NCI-H446 (cell line): ENCODE data around the gene SYNJ1.
"Not testable (repeated sequence)": the region's sequence is repeated elsewhere in the genome, so short reads cannot be mapped to it uniquely, and the experiment has no call there.

Source experiments
- DNase-seq, 2 experiments: peaks; one replicate each; lab custom pipeline; 2025; lab: John Stamatoyannopoulos, UW

SYNJ1 gene

DNA sequence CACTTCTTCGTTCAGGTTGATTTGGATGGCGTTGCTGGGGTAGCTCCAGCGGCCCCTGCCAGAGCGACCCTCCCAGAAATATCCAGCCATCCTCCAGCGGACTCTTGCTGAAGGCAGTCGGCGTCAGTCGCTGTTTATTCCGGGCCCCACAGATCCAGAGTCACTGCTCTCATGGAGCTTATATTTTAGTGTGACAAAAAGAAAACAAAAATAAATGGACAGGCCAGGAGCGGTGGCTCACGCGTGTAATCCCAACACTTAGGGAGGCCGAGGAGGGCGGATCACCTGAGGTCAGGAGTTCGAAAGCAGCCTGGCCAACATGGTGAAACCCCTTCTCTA lies 114.8 kb downstream of the SYNJ1 start:
- DNase-seq, result no peak

- DNase-seq, result peak; percentile 63 to 89
These were observed 115.5 kb downstream of the SYNJ1 start, which contains the start of gene CFAP298 for GRCh38 chr21:32612075-32612998. CFAP298 (minus strand) TSS chr21:32612377; CDS start chr21:32612243, 134 bp downstream.

DNA sequence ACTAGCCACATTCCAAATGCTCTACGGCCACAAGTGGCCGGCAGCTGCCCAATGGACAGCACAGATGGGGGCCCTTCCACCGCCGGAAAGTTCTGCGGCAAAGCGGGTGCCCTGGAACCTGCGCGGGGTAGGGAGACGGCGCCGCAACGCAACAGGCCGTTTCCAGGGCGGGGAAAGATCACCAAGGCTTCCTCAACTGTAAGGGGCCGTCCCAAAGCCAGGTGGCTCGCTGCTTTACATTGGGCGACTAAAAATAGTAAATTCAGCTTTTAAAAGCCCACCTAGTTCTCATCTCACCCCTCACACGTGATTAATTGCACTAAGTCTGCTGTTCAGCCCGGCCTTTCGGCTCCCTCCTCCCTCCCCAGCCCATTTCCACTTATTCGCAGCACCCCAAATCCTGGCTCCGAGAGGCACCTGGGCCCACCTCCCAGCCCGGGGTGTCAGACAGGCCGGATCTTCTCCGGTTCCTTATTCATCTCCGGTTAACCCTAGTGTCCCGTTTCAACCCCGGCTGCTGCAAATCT lies 116.3 kb downstream of the SYNJ1 start:
- DNase-seq, result no peak

GRCh38 chr21:32610940-32611339 lies 116.9 kb downstream of the SYNJ1 start:
- DNase-seq, result not testable (repeated sequence)

DNA sequence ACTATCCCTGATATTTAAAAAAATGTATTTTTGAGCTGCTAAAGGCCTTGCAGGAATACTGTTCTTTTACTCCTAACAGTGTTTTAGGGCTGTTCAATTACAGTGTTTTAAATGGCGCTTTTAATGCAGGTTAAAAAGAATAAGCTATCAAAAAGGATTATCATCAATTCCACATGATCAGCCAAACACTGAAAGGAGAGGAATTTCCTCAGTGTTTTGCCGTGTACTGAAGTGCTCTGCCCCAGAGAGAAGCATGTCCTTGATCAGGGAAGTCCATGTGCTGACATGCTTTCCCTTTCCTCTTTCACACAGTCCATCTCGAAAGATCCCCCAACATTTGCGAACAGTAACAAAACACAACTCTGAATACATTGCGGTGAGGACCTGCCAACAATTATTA lies 119.0 kb downstream of the SYNJ1 start:
- DNase-seq, result no peak

DNA sequence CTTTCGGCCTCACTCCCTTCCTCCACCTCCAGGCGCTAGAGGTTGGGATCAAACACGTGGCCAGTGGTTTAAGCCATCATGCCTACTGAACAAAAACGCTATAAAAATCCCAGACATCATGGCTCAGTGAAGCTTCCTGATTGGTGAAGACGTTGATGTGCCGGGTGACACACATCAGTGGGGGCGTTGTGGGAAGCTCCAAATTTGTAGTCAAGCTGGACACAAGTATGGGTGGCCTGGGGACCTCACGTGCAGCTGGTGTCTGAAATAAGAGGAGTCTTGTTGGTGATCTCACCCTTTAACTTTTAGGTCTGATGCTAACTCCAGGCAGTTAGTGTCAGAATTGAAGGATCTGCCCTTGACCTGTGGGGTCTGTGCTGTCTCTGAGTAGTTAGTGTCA lies 122.3 kb downstream of the SYNJ1 start:
- no peak for DNase-seq

GRCh38 chr21:32604464-32604863 lies 123.3 kb downstream of the SYNJ1 start:
- DNase-seq, result no peak

GRCh38 chr21:32603131-32603530 lies 124.7 kb downstream of the SYNJ1 start:
- DNase-seq, result no peak

DNA sequence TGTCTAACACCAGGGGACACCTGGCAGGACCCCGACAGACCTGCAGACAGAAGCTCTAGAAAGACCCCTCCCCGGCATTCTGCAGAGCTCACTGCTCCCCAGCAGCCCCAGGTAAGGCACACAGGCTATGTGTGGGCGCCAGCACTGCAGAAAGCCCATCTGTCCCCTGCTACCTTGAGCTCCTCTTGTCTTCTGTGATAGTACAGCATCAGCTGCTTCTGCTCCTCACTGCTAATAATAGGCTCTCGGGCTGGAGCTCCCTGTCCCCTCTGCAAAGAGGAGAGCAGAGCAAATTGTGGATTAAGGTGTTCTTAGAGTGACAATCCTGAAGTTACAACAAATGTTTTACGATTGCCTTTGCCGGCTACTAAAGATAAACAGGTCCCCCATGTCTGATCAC lies 125.7 kb downstream of the SYNJ1 start:
- no peak for DNase-seq

DNA sequence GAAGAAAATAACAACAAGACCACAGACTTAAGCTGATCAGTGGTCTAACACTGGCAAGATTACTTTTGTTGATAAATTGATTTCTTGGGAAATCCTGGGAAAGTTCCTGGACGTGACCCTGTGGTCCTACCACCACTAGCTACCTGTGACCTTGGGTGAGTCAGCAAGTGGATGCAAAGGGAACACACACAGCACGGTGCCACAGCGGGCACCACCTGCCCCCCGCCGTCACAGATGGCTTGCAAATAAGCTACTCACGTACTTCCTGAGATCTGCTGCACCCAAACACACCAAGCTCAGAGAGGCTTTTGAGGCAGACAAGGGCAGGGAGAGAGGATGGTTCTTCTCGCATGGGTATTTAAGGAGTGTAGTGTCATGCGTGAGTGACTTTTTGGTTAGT lies 128.3 kb downstream of the SYNJ1 start:
- no peak for DNase-seq

- DNase-seq, result no peak
These were observed 128.7 kb downstream of the SYNJ1 start for GRCh38 chr21:32599091-32599490.

GRCh38 chr21:32597205-32597604 lies 130.6 kb downstream of the SYNJ1 start:
- no peak for DNase-seq

- no peak for DNase-seq
These were observed 132.4 kb downstream of the SYNJ1 start for GRCh38 chr21:32595431-32595830.

- DNase-seq, result no peak
These were observed 134.1 kb downstream of the SYNJ1 start for GRCh38 chr21:32593690-32594089.

GRCh38 chr21:32592929-32593502 lies 134.8 kb downstream of the SYNJ1 start:
- no peak for DNase-seq

- no peak for DNase-seq
These were observed 137.7 kb downstream of the SYNJ1 start for GRCh38 chr21:32590130-32590529.

DNA sequence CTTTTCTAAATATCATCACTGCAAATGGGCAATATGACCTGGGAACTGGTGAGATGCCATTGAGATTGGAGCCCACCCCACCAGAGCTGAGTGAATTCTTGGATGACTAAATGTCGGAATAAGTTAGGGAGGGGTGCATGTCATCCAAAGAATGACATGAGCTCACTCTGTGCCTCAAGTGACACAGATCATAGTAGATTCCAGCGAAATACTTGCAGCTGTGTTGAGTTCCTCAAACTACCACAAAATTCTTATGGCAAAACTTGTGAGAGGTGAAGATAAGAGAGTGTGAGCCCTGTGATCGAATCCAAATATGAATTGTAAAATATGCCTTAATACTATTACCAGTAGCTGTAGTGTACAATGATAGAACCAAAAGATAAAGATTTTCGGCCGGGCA lies 140.2 kb downstream of the SYNJ1 start:
- DNase-seq, result no peak

GRCh38 chr21:32587120-32587519 lies 140.7 kb downstream of the SYNJ1 start:
- no peak for DNase-seq

GRCh38 chr21:32585970-32586369 lies 141.8 kb downstream of the SYNJ1 start:
- DNase-seq, result no peak

DNA sequence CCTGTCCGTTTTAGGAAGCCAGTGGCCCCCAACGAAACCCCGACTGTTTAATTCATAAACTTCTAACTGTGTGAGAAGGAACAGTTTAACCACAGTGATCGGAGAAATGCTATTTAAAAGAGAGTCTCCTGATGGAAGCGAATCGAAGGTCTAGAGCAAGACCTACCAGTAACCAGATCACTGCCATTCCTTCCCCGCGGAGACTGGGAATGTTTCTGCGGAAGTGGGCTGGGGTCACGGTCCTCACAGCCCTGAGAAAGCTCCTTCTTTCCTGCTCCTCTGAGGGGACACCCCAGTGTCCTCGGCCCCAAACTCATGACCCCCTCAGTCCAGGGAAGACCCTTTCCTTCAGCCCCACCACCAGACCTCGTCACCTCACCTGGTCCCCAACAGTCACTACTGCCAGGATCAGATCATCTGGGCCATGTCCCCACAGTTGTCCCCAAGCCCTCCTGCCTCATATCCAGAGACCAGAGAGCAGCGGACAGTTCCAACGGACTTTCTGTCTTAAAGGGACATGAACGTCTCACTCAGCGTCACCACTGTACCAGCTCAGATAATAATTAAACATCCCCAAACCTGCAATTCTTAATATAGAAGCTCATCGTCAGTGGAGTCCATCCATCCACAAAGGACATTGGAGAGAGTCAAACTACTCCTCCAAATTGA lies 142.6 kb downstream of the SYNJ1 start, which contains the start of gene TCP10L:
Gene TCP10L (minus strand): TSS at position 482 of the 669 bp plus-strand sequence. CDS start 1,219 bp downstream, outside the sequence.
- no peak for DNase-seq

DNA sequence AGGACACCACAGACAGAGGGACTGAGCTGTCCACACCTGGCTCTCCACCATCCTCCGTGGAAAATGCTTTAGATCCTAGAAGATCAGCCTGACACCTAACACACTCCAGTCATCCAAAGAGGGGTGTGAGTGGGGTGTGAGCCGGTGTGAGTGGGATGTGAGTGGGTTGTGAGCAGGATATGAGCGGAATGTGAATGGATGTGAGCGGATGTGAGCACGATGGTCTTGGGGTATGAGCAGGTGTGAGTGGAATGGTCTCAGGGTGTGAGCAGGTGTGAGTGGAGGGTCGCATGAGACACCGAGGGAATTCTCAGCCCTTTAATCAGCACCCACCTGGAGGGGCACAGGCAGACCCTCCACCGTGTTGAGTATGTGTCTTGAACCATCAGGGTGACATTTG lies 143.3 kb downstream of the SYNJ1 start:
- DNase-seq, result no peak

DNA sequence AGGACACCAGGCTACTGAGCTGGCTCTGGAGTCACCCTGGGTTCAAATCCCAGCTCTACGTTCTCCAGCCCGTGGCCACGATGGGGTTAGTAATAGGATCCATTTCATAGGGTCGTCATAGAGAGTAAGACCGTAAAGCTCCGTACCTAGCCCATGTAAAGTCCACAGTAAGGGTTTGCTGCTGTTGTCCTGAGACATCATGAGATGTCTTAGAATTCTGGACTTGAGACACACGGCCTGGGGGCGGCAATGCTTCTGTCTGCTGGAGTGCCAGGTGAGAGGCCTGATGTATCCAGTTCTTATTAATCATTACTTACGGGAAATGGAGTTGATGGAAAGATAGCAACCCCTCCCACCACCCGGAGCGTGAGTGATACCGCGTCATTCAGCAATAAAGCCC lies 146.1 kb downstream of the SYNJ1 start:
- no peak for DNase-seq

GRCh38 chr21:32580949-32581348 lies 146.9 kb downstream of the SYNJ1 start:
- DNase-seq, result no peak
